GM08714 (cell line): ENCODE measurements around the gene PSAP.

Experiments
- H3K4me3 ChIP-seq: fragments of 200-500 bp; sonication (Bioruptor generic); 2 replicates; pipeline ENCODE4 v1.5.1; 2014; ENCODE audit warnings: mild to moderate bottlenecking, low read length, inconsistent platforms
- ZNF274 ChIP-seq: IDR thresholded peaks from 2 replicates; pipeline ENCODE4 v1.6.1; 2012; ENCODE audit warnings: mild to moderate bottlenecking, low read depth, low read length

PSAP gene

GRCh38 chr10:71831646-71832552 is 19.2 kb downstream of the PSAP start:
- TF ChIP-seq ZNF274, result no peak
- no peak overlapping the region for H3K4me3 ChIP-seq

GRCh38 chr10:71830726-71831125 is 20.3 kb downstream of the PSAP start:
- no peak for TF ChIP-seq ZNF274
- H3K4me3 ChIP-seq, result no peak overlapping the region

GRCh38 chr10:71829896-71830295 is 21.2 kb downstream of the PSAP start:
- no peak overlapping the region for H3K4me3 ChIP-seq
- no peak for TF ChIP-seq ZNF274

GRCh38 chr10:71829171-71829570 is 21.9 kb downstream of the PSAP start:
- no peak overlapping the region for H3K4me3 ChIP-seq
- no peak for TF ChIP-seq ZNF274

GRCh38 chr10:71828702-71829101 is 22.3 kb downstream of the PSAP start:
- TF ChIP-seq ZNF274, result no peak
- no peak overlapping the region for H3K4me3 ChIP-seq

GRCh38 chr10:71827852-71828251 is 23.2 kb downstream of the PSAP start:
- no peak for TF ChIP-seq ZNF274
- no peak overlapping the region for H3K4me3 ChIP-seq

- TF ChIP-seq ZNF274, result no peak
- H3K4me3 ChIP-seq, result no peak overlapping the region
Measured at GRCh38 chr10:71825217-71825616, 25.8 kb downstream of the PSAP start.

GRCh38 chr10:71824333-71824732 is 26.7 kb downstream of the PSAP start:
- no peak overlapping the region for H3K4me3 ChIP-seq

GRCh38 chr10:71823356-71823755 is 27.7 kb downstream of the PSAP start:
- no peak for TF ChIP-seq ZNF274
- H3K4me3 ChIP-seq, result no peak overlapping the region

More at GRCh38 chr10:71824333-71824732, 26.7 kb downstream of the PSAP start:
- no peak for TF ChIP-seq ZNF274

- TF ChIP-seq ZNF274, result no peak
- no peak overlapping the region for H3K4me3 ChIP-seq
Measured at GRCh38 chr10:71821909-71822763, 28.9 kb downstream of the PSAP start.

- no peak for TF ChIP-seq ZNF274
- H3K4me3 ChIP-seq, result no peak overlapping the region
Measured at GRCh38 chr10:71820966-71821365, 30.1 kb downstream of the PSAP start.

- no peak overlapping the region for H3K4me3 ChIP-seq
- no peak for TF ChIP-seq ZNF274
Measured at GRCh38 chr10:71819985-71820384, 31.1 kb downstream of the PSAP start.

GRCh38 chr10:71819441-71819861 is 31.6 kb downstream of the PSAP start:
- no peak overlapping the region for H3K4me3 ChIP-seq
- TF ChIP-seq ZNF274, result no peak

- no peak for TF ChIP-seq ZNF274
Measured at GRCh38 chr10:71818674-71819260, 32.3 kb downstream of the PSAP start.

GRCh38 chr10:71817831-71818655 is 33.0 kb downstream of the PSAP start:
- H3K4me3 ChIP-seq, result no peak overlapping the region
- no peak for TF ChIP-seq ZNF274

More at GRCh38 chr10:71818674-71819260, 32.3 kb downstream of the PSAP start:
- H3K4me3 ChIP-seq, result no peak overlapping the region
